H1 (cell line): ENCODE results near the gene QSOX2. TPM values are rescaled to one million over a fixed set of nuclear protein-coding genes. Genes with fewer than 3 reads are reported as not detected.

ENCODE experiments used
- CTCF ChIA-PET: fragments of 300-600 bp; sonication (Branson Sonifier 250); formaldehyde crosslinking; loops from one replicate; lab custom pipeline; 2021; ENCODE audit not compliant: partially characterized antibody; lab: Charles Lee
- POLR2A ChIA-PET: fragments of 300-600 bp; sonication (Branson Sonifier 250); formaldehyde crosslinking; loops from one replicate; lab custom pipeline; 2021; ENCODE audit warnings: inconsistent platforms; ENCODE audit not compliant: partially characterized antibody; lab: Charles Lee
- DNase-seq, 2 experiments: peaks; one replicate each; pipeline versions ENCODE4 v3.0.0 to v3.0.0-alpha.2; 2010 to 2022; ENCODE audit warnings: low spot score in 2 of 2, low read depth in 1 of 2, mixed read lengths in 1 of 2
- FAIRE-seq: peaks from 2 replicates; lab custom pipeline; 2011; peaks lifted over from hg19 to GRCh38; lab: Jason Lieb, UNC
- H2AFZ ChIP-seq: 2 replicates; pipeline ENCODE4 v1.8.1; 2012; ENCODE audit warnings: low read length, inconsistent platforms
- H2AK5ac ChIP-seq: 2 replicates; pipeline ENCODE4 v1.6.1; 2013; ENCODE audit warnings: low read depth, low read length
- H2BK120ac ChIP-seq: replicated peaks from 2 replicates; pipeline ENCODE3; 2013; ENCODE audit warnings: low read depth, low read length, inconsistent platforms
- H2BK12ac ChIP-seq: 2 replicates; pipeline ENCODE4 v1.6.1; 2013; ENCODE audit warnings: low read depth, low read length
- H2BK15ac ChIP-seq: 2 replicates; pipeline ENCODE4 v1.6.1; 2013; ENCODE audit warnings: low read length
- H2BK20ac ChIP-seq: 2 replicates; pipeline ENCODE4 v1.6.1; 2013; ENCODE audit warnings: low read length
- H2BK5ac ChIP-seq: 2 replicates; pipeline ENCODE4 v1.6.1; 2013; ENCODE audit warnings: low read depth, low read length
- H3K14ac ChIP-seq: 2 replicates; pipeline ENCODE4 v1.6.1; 2013; ENCODE audit warnings: inconsistent platforms; ENCODE audit not compliant: insufficient read length
- H3K18ac ChIP-seq: 2 replicates; pipeline ENCODE4 v1.6.1; 2013; ENCODE audit warnings: low read length; ENCODE audit errors: extremely low read depth
- H3K23ac ChIP-seq: 2 replicates; pipeline ENCODE4 v1.6.1; 2013; ENCODE audit warnings: inconsistent platforms; ENCODE audit not compliant: insufficient read length
- H3K23me2 ChIP-seq: 2 replicates; pipeline ENCODE4 v1.6.1; 2013; ENCODE audit warnings: low read depth, low read length
- H3K27ac ChIP-seq: 2 replicates; pipeline ENCODE4 v1.6.1; 2011; ENCODE audit warnings: low read depth, low read length, inconsistent platforms
- H3K27me3 ChIP-seq, 4 experiments: replicated peaks in 1 of 4; 1 replicate in 1 of 4; 2 replicates in 3 of 4; pipeline versions ENCODE4 v1.6.1 to v1.8.1; 2011 to 2013; ENCODE audit warnings: low read length in 3 of 4, mild to moderate bottlenecking in 3 of 4, inconsistent platforms in 2 of 4, mixed read lengths in 2 of 4, moderate library complexity in 1 of 4; ENCODE audit not compliant: control insufficient read depth in 3 of 4, insufficient read depth in 3 of 4; ENCODE audit errors: extremely low read depth in 1 of 4
- H3K36me3 ChIP-seq, 4 experiments: 2 replicates each; pipeline versions ENCODE4 v1.6.1 to v1.8.1; 2011 to 2013; ENCODE audit warnings: mild to moderate bottlenecking in 4 of 4, low read length in 3 of 4, moderate library complexity in 2 of 4, control low read depth in 1 of 4, inconsistent platforms in 1 of 4; ENCODE audit not compliant: insufficient read depth in 4 of 4, control insufficient read depth in 2 of 4
- H3K4ac ChIP-seq: replicated peaks from 2 replicates; pipeline ENCODE3; 2013; ENCODE audit warnings: low read length, low read depth, mixed read lengths, inconsistent platforms; ENCODE audit not compliant: insufficient read length
- H3K4me1 ChIP-seq, 4 experiments: replicated peaks in 1 of 4; 1 replicate in 1 of 4; 2 replicates in 3 of 4; pipeline versions ENCODE4 v1.6.1 to v1.8.1; 2011 to 2013; ENCODE audit warnings: low read length in 3 of 4, inconsistent platforms in 2 of 4, mixed read lengths in 1 of 4; ENCODE audit not compliant: insufficient read depth in 4 of 4, control insufficient read depth in 3 of 4
- H3K4me2 ChIP-seq, 2 experiments: 2 replicates each; pipeline versions ENCODE4 v1.6.1 to v1.8.1; 2011 to 2013; ENCODE audit warnings: low read depth in 2 of 2, low read length in 2 of 2, control low read depth in 1 of 2, inconsistent platforms in 1 of 2, mild to moderate bottlenecking in 1 of 2; ENCODE audit not compliant: insufficient read depth in 1 of 2
- H3K4me3 ChIP-seq, 4 experiments: fragments of 200-600, 300-600 bp in 1 of 4; sonication (generic), shearing (Covaris generic), sonication (Bioruptor Twin) in 1 of 4; 2 replicates each; pipeline versions ENCODE4 v1.5.1 to v1.8.1; 2011 to 2016; ENCODE audit warnings: low read length in 4 of 4, low read depth in 3 of 4, control low read depth in 2 of 4, inconsistent platforms in 2 of 4, mild to moderate bottlenecking in 2 of 4, mixed read lengths in 1 of 4, moderate library complexity in 1 of 4; ENCODE audit not compliant: insufficient read depth in 2 of 4; ENCODE audit errors: extremely low read depth in 1 of 4
- H3K56ac ChIP-seq: replicated peaks from 2 replicates; pipeline ENCODE3; 2013; ENCODE audit warnings: low read depth, mild to moderate bottlenecking, mixed read lengths, low read length, inconsistent platforms; ENCODE audit not compliant: insufficient read length
- H3K79me1 ChIP-seq: 2 replicates; pipeline ENCODE4 v1.6.1; 2013; ENCODE audit warnings: low read depth, low read length, control low read depth
- H3K79me2 ChIP-seq, 2 experiments: 2 replicates each; pipeline versions ENCODE4 v1.6.1 to v1.8.1; 2012 to 2013; ENCODE audit warnings: low read length in 2 of 2, mild to moderate bottlenecking in 2 of 2, inconsistent platforms in 1 of 2; ENCODE audit not compliant: insufficient read depth in 2 of 2, control insufficient read depth in 1 of 2
- H3K9ac ChIP-seq, 4 experiments: replicated peaks in 1 of 4; 1 replicate in 1 of 4; 2 replicates in 3 of 4; pipeline versions ENCODE4 v1.6.1 to v1.8.1; 2011 to 2013; ENCODE audit warnings: low read depth in 3 of 4, low read length in 3 of 4, control low read depth in 2 of 4, mild to moderate bottlenecking in 2 of 4, moderate library complexity in 2 of 4, inconsistent platforms in 1 of 4; ENCODE audit errors: extremely low read depth in 1 of 4
- H3K9me3 ChIP-seq, 2 experiments: 2 replicates each; pipeline versions ENCODE4 v1.6.1 to v1.8.1; 2012 to 2013; ENCODE audit warnings: mild to moderate bottlenecking in 2 of 2, moderate library complexity in 2 of 2, control low read depth in 1 of 2, inconsistent platforms in 1 of 2, low read depth in 1 of 2, low read length in 1 of 2, mixed read lengths in 1 of 2; ENCODE audit not compliant: insufficient read depth in 2 of 2
- H4K20me1 ChIP-seq, 2 experiments: replicated peaks in 1 of 2; 2 replicates each; pipeline versions ENCODE3 to v1.8.1; 2011 to 2013; ENCODE audit warnings: inconsistent platforms in 2 of 2, low read length in 2 of 2, mild to moderate bottlenecking in 1 of 2; ENCODE audit not compliant: insufficient read depth in 2 of 2, control insufficient read depth in 1 of 2
- H4K5ac ChIP-seq: 2 replicates; pipeline ENCODE4 v1.6.1; 2013; ENCODE audit warnings: low read length, low read depth, mixed read lengths, inconsistent platforms; ENCODE audit not compliant: insufficient read length
- H4K8ac ChIP-seq: 2 replicates; pipeline ENCODE4 v1.8.0; 2013; ENCODE audit warnings: mild to moderate bottlenecking, moderate library complexity, low read length, inconsistent platforms; ENCODE audit not compliant: insufficient read depth; ENCODE audit errors: extremely low read depth
- H4K91ac ChIP-seq: replicated peaks from 2 replicates; pipeline ENCODE3; 2013; ENCODE audit warnings: low read length, mixed read lengths, inconsistent platforms; ENCODE audit not compliant: insufficient read length
- BACH1 ChIP-seq: IDR thresholded peaks from 2 replicates; pipeline ENCODE4 v1.6.1; 2012; ENCODE audit warnings: low read length, improper control_type of control experiment
- CHD1 ChIP-seq: IDR thresholded peaks from 2 replicates; pipeline ENCODE4 v1.6.1; 2012; ENCODE audit warnings: low read depth, low read length, improper control_type of control experiment
- JUN ChIP-seq: IDR thresholded peaks from 2 replicates; pipeline ENCODE4 v1.6.1; 2011; ENCODE audit warnings: low read depth, mild to moderate bottlenecking, improper control_type of control experiment, low read length
- MAX ChIP-seq: IDR thresholded peaks from 2 replicates; pipeline ENCODE4 v1.6.1; 2012; ENCODE audit warnings: inconsistent platforms
- NRF1 ChIP-seq: IDR thresholded peaks from 2 replicates; pipeline ENCODE4 v1.6.1; 2011; ENCODE audit warnings: mild to moderate bottlenecking, low read depth, low read length, improper control_type of control experiment
- PHF8 ChIP-seq: fragments of 200-600 bp; sonication (generic); conservative IDR thresholded peaks from 2 replicates; pipeline ENCODE4 v1.7.1; 2012; ENCODE audit warnings: low read depth, mild to moderate bottlenecking, inconsistent platforms, low read length, moderate library complexity
- RNF2 ChIP-seq: fragments of 200-900, 300-1000 bp; sonication (generic); IDR thresholded peaks from 2 replicates; pipeline ENCODE4 v1.7.1; 2016; ENCODE audit warnings: borderline replicate concordance, low read depth, mild to moderate bottlenecking, antibody characterized with exemption, low read length; ENCODE audit not compliant: poor library complexity, severe bottlenecking; ENCODE audit errors: missing control alignments
- SIRT6 ChIP-seq: IDR thresholded peaks from one replicate; pipeline ENCODE4 v1.7.1; 2012; ENCODE audit warnings: low read length, inconsistent platforms
- SP4 ChIP-seq: IDR thresholded peaks from 2 replicates; pipeline ENCODE4 v1.6.1; 2012; ENCODE audit warnings: low read length, inconsistent platforms
- SUZ12 ChIP-seq: fragments of 200-600 bp; sonication (generic); IDR thresholded peaks from 2 replicates; pipeline ENCODE4 v1.6.1; 2012; ENCODE audit warnings: mild to moderate bottlenecking, inconsistent platforms, low read length, moderate library complexity, mixed read lengths
- TAF7 ChIP-seq: optimal IDR thresholded peaks from 2 replicates; pipeline ENCODE3; 2011; ENCODE audit warnings: low read depth, mild to moderate bottlenecking, inconsistent platforms, low read length, moderate library complexity, borderline replicate concordance
- USF2 ChIP-seq: IDR thresholded peaks from 2 replicates; pipeline ENCODE4 v1.6.1; 2011; ENCODE audit warnings: low read length, improper control_type of control experiment
- YY1 ChIP-seq: IDR thresholded peaks from 2 replicates; pipeline ENCODE4 v1.6.1; 2011; ENCODE audit warnings: low read depth, mild to moderate bottlenecking, low read length
- WGBS, 2 experiments: shearing (Covaris generic) in 1 of 2; methylation state at CpG; one replicate each; pipeline versions ENCODE4 v1.1.6 to v1.1.7; 2013 to 2015; ENCODE audit warnings: low lambda C conversion rate in 2 of 2, mixed read lengths in 2 of 2, inconsistent platforms in 1 of 2, low coverage in 1 of 2, missing lambda C conversion rate in 1 of 2; ENCODE audit not compliant: insufficient replicate concordance in 2 of 2, insufficient coverage in 1 of 2, insufficient read length in 1 of 2; ENCODE audit errors: extremely low coverage in 1 of 2, missing lambda C conversion rate in 1 of 2; 5-methylcytosine and 5-hydroxymethylcytosine counted together
- polyA plus RNA-seq, 7 experiments: library from polyadenylated mRNA; depleted of rRNA in 3 of 7; stranded (reverse) in 5 of 7; unstranded in 2 of 7; fragments of >200 nt in 5 of 7; fragments of 200-250 nt in 2 of 7; gene quantifications; 1 replicate in 5 of 7; 2 replicates in 1 of 7; 4 replicates in 1 of 7; pipeline versions ENCODE4 v1.2.1 to v1.2.3, GENCODE V29; 2011 to 2013; ENCODE audit warnings: missing spikeins in 2 of 7, mixed read lengths in 2 of 7
- total RNA-seq: library from RNA; stranded (reverse); fragmentation: NEBNext Ultra II Directional; extraction: Animal tissue kit (Norgen Biotek cat#: 25700); gene quantifications from 2 replicates; pipeline ENCODE4 v1.2.1, GENCODE V29; 2021

The QSOX2 gene
- total and polyA plus RNA-seq, 2 of the 8 experiments (the other 6 are each of a cell fraction or from before 2014, with no cell fraction given) = 18.0 to 28.6 TPM

- Histone ChIP-seq H3K36me3 (no peaks in the 10 kb centered on the region), H2BK120ac (no peak overlapping the region), H3K79me2 (no peaks in the 10 kb centered on the region), H4K20me1 (peaks cover 0 to 2% of the 10 kb centered on the region in 2 experiments), H3K23me2 (peaks cover 2% of the 10 kb centered on the region; the same call in 1 of the 2 replicates), H2BK15ac (peak overlapping the region; percentile 96), H2AK5ac (no peak overlapping the region), H3K23ac (no peak overlapping the region), H3K27ac (no peak overlapping the region), H2AFZ (no peak overlapping the region), H2BK5ac (peak overlapping the region; percentile 84; the same call in 1 of the 2 replicates), H4K8ac (no peak overlapping the region; the same call in 1 of the 2 replicates), H3K4me1 (peaks cover 0 to 10% (median 5%) of the 10 kb centered on the region in 4 experiments; a peak in 5 of 7 replicates), H3K4ac (peak overlapping the region; percentile 87), H4K5ac (no peak overlapping the region), H3K79me1 (no peaks in the 10 kb centered on the region), H3K18ac (peak overlapping the region; percentile 87; the same call in 1 of the 2 replicates), H3K4me3 (no peak overlapping the region), H2BK12ac (peak overlapping the region; percentile 97; the same call in 1 of the 2 replicates), H3K4me2 (no peak overlapping the region), H3K14ac (no peak overlapping the region), H3K56ac (no peak overlapping the region), H3K9me3 (no peaks in the 10 kb centered on the region), H4K91ac (peak overlapping the region; percentile 98), H2BK20ac (peak overlapping the region; percentile 95), H3K27me3 (no peaks in the 10 kb centered on the region), H3K9ac (no peak overlapping the region)
- FAIRE-seq = no peak
- CTCF ChIA-PET = interaction anchor here (0.5 to 1.7 kb wide), 3 partner anchors 11 to 1525 kb away, joined by 3 to 6 read pairs (median 4); no protein-coding TSS in a partner anchor
- DNase-seq = no peak
- POLR2A ChIA-PET = no interaction called here
- 93% methylated on average over 9 of the region's 13 CpGs; no CpG with 5 or more reads in 1 of the 2 experiments for WGBS, 2 experiments
- TF ChIP-seq NRF1 = no peak
- TF ChIP-seq USF2 = no peak
- no peak for TF ChIP-seq YY1
- TF ChIP-seq MAX = no peak
- TF ChIP-seq JUN = no peak
- no peak for TF ChIP-seq TAF7
- no peak for TF ChIP-seq CHD1
- TF ChIP-seq RNF2 = no peak
- TF ChIP-seq SP4 = no peak
- TF ChIP-seq SUZ12 = no peak
- TF ChIP-seq SIRT6 = no peak
- TF ChIP-seq BACH1 = no peak
- no peak for TF ChIP-seq PHF8
These were observed 65.9 kb downstream of the QSOX2 start for GRCh38 chr9:136179761-136180160.
